Vagina (tissue), 2 donors: ENCODE data around the gene SPTSSB.

Experiments
- CTCF ChIP-seq, 3 experiments: fragments of 450-650 bp in 2 of 3; fragments of 200-600 bp in 1 of 3; sonication (generic) in 1 of 3; IDR thresholded peaks; one replicate each; pipeline ENCODE4 v1.5.1; 2017 to 2019; ENCODE audit warnings: antibody characterized with exemption in 3 of 3, mild to moderate bottlenecking in 2 of 3, moderate library complexity in 2 of 3
- POLR2AphosphoS5 ChIP-seq, 2 donors: sonication (generic); formaldehyde crosslinking; IDR thresholded peaks; one replicate each; pipeline ENCODE4 v1.9.0; 2017; ENCODE audit warnings: antibody characterized with exemption in 2 of 2, mild to moderate bottlenecking in 2 of 2, low read depth in 1 of 2; ENCODE audit not compliant: insufficient read depth in 1 of 2

- TF ChIP-seq CTCF (IDR thresholded peaks at IDR 0.05) (no peak), POLR2AphosphoS5 (IDR thresholded peaks at IDR 0.05; ENCODE audit: insufficient read depth in 1 of 2, low read depth in 1 of 2) (no peak)
Measured at GRCh38 chr3:161388855-161389254, 17.5 kb upstream of the SPTSSB start.
